Heart right ventricle (tissue), 16 donors: ENCODE results near the gene PGS1. TPM values are rescaled to one million over a fixed set of nuclear protein-coding genes. Genes with fewer than 3 reads are reported as not detected.
A peak's percentile ranks its signal among the peaks of the same experiment; 100 is the strongest.

Experiments used
- ATAC-seq, 8 donors: fragments of 200-7000 bp; cut with Tn5 transposase; one replicate each; pipeline ENCODE4 v1.9.1; 2020; ENCODE audit warnings: mild to moderate bottlenecking in 8 of 8, moderate library complexity in 8 of 8, moderate number of reproducible peaks in 1 of 8
- DNase-seq, 2 donors: peaks; one replicate each; pipeline ENCODE4 v3.0.0-alpha.2; 2020
- H3K27ac ChIP-seq, 10 donors: fragments of 200-600 bp; sonication (generic) in 2 of 10; one replicate each; pipeline versions ENCODE4 v1.5.0 to v1.8.0; 2020 to 2022; ENCODE audit warnings: mild to moderate bottlenecking in 3 of 10
- H3K27me3 ChIP-seq, 7 donors: fragments of 200-600 bp; one replicate each; pipeline ENCODE4 v1.8.0; 2021 to 2022; ENCODE audit warnings: mild to moderate bottlenecking in 2 of 7
- H3K36me3 ChIP-seq, 9 donors: fragments of 200-600 bp; sonication (generic) in 1 of 9; one replicate each; pipeline versions ENCODE4 v1.5.0 to v1.8.0; 2020 to 2022; ENCODE audit warnings: mild to moderate bottlenecking in 2 of 9
- H3K4me1 ChIP-seq, 9 donors: fragments of 200-600 bp; sonication (generic) in 1 of 9; one replicate each; pipeline versions ENCODE4 v1.5.0 to v1.8.0; 2020 to 2022; ENCODE audit warnings: mild to moderate bottlenecking in 4 of 9
- H3K4me3 ChIP-seq, 10 donors: fragments of 200-600 bp; sonication (generic) in 2 of 10; one replicate each; pipeline versions ENCODE4 v1.5.0 to v1.8.0; 2020 to 2022; ENCODE audit warnings: mild to moderate bottlenecking in 7 of 10, moderate library complexity in 2 of 10
- H3K9me3 ChIP-seq, 11 donors: fragments of 200-600 bp in 10 of 11; sonication (generic) in 2 of 11; one replicate each; pipeline versions ENCODE4 v1.5.0 to v1.8.0; 2013 to 2022; ENCODE audit warnings: mild to moderate bottlenecking in 2 of 11, control low read depth in 1 of 11, moderate library complexity in 1 of 11
- WGBS, 2 donors: extraction: QIAGEN DNeasy Blood & Tissue Kit; methylation state at CpG; one replicate each; pipeline ENCODE4 v1.1.7; 2013; ENCODE audit warnings: inconsistent platforms in 1 of 2; 5-methylcytosine and 5-hydroxymethylcytosine counted together
- intact Hi-C, 10 donors: fragments of 100-400 bp; cut with DNase I; formaldehyde crosslinking; loops; one replicate each; pipeline versions ENCODE4 v1.11.1 to v1.14.2; 2022
- polyA plus RNA-seq, 2 donors: library from polyadenylated mRNA; stranded (reverse); fragments of 200-250 nt; gene quantifications; one replicate each; pipeline ENCODE4 v1.2.3, GENCODE V29; 2013
- total RNA-seq, 10 donors: library from RNA; stranded (reverse); fragmentation: NEBNext Ultra II Directional in 3 of 10; extraction: Animal tissue kit (Norgen Biotek cat#: 25700) in 3 of 10; gene quantifications; one replicate each; pipeline versions ENCODE4 v1.2.1 to v1.2.4, GENCODE V29; 2021 to 2023
- TF ChIP-seq, protein P1 (sequence below), 9 donors: fragments of 200-600 bp; sonication (generic) in 2 of 9; IDR thresholded peaks; one replicate each; pipeline versions ENCODE4 v1.5.0 to v1.8.0; 2021 to 2022; ENCODE audit warnings: antibody characterized with exemption in 9 of 9, mild to moderate bottlenecking in 5 of 9, moderate library complexity in 1 of 9
- donor health status: Arrhythmogenic right ventricular cardiomyopathy.
- donor health status: ischemic (EF 13 %, LVEDD 7.1; RV severe dilation, severe dysfunction).
- donor health status: healthy with polysubstance abuse.
- donor health status: DM: no; HTN: yes; CAD: no.
- donor health status: DM: no; HTN: no; CAD: no.
- donor health status: ischemic (EF 25% LVEDD 6.9; RV normal size, moderate dysfunction).
- donor health status: ischemic (EF 25% LVEDD 5.7; RV mildly dilated, moderate dysfunction).
- donor health status: healthy.
- donor health status: DM: yes; HTN: yes; CAD: no.
- donor health status: Ischemic cardiomyopathy.
- donor health status: ischemic (EF 35%, LVEDD 5.7; RV mildly dilated, moderate dysfunction).
- donor health status: nonischemic (EF 11% LVEDD 7.7; RV severe dilation, severe dysfunction).
- donor health status: DM: yes; HTN: yes; CAD: no.
- donor health status: PGD.
- donor health status: ischemic (EF 29% LVEDD 5.4; RV normal size, mild dysfunction).
- donor health status: nonischemic (EF 23%, LVEDD 6.1; RV moderate dilation, normal function).

Gene PGS1
- total and polyA plus RNA-seq, 12 donors = 14.7 to 28.4 (median 18.2) TPM

- ATAC-seq = peak; percentile 74 to 91 (median 84)
- H3K36me3 ChIP-seq = peaks cover 0 to 44% (median 10%) of the 10 kb centered on the region in 9 donors
- H3K27me3 ChIP-seq = no peaks in the 10 kb centered on the region
- peaks cover 15 to 54% (median 41%) of the 10 kb centered on the region in 9 donors for H3K4me1 ChIP-seq
- TF ChIP-seq, protein P1, sequence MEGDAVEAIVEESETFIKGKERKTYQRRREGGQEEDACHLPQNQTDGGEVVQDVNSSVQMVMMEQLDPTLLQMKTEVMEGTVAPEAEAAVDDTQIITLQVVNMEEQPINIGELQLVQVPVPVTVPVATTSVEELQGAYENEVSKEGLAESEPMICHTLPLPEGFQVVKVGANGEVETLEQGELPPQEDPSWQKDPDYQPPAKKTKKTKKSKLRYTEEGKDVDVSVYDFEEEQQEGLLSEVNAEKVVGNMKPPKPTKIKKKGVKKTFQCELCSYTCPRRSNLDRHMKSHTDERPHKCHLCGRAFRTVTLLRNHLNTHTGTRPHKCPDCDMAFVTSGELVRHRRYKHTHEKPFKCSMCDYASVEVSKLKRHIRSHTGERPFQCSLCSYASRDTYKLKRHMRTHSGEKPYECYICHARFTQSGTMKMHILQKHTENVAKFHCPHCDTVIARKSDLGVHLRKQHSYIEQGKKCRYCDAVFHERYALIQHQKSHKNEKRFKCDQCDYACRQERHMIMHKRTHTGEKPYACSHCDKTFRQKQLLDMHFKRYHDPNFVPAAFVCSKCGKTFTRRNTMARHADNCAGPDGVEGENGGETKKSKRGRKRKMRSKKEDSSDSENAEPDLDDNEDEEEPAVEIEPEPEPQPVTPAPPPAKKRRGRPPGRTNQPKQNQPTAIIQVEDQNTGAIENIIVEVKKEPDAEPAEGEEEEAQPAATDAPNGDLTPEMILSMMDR (IDR thresholded peaks at IDR 0.05) = no peak
- H3K9me3 ChIP-seq = no peaks in the 10 kb centered on the region
- intact Hi-C loops = loop anchor here in 9 of 10 donors (1.0 to 5.0 kb wide), 11 partner anchors 35 to 73 kb away; no protein-coding TSS in a partner anchor
- H3K27ac ChIP-seq = peak within 1 kb of the TSS; percentile 86 to 100 (median 96)
- H3K4me3 ChIP-seq = peak within 1 kb of the TSS; percentile 59 to 94 (median 86)
- peak; percentile 95 to 96 for DNase-seq
- WGBS, 2 donors = 1 to 2% methylated on average over 36 to 59 of the region's 59 CpGs
Measured at GRCh38 chr17:78359997-78360370, 18.5 kb upstream of the PGS1 start, which contains the start of gene SOCS3. Gene SOCS3 (minus strand): TSS chr17:78360077. CDS start chr17:78359095, 982 bp downstream.

DNA sequence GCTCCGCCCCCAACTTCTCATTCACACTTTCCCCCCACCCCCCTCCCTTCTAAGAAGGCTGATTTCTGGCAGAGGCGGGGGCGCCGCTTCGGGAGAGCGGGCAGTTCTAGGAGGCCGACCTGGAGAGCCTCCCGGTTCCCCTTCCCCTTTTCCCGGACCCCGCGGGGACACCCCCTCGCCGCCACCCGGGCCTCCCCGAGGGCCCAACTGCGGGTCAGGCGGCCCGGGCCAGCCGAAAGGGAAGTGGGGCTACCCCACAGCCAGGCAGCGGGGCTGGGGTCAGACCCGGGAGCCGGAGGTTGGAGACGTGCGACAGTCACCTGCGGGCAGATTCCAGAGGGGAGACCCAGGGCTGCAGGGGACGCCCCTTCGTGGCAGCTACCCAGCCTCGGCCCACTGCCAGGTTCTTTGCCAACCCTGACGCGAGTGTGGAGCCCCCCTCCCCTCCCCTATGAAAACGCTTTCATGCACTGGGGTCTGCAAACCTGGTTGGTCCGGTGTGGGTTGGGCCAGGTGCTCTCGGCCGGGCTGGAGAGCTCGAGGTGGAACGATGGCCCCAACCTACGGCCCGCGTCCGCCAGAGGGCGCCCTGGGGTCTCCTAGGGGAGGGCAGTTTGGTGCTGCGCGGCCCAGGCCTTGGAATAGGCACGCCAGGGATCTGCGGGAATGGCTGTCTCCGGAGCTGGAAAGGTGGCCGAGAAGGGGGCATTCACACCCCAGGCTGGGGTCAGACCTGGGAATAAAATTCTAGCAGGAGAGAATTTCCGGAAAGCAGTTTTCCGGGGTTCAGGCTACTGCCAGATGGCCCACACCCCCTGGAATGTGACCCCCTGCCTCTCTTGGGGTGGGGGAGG, 17.9 kb upstream of the PGS1 start:
- peak; percentile 63 to 82 (median 76) for ATAC-seq
- H3K4me1 ChIP-seq = peaks cover 15 to 54% (median 47%) of the 10 kb centered on the region in 9 donors

DNA sequence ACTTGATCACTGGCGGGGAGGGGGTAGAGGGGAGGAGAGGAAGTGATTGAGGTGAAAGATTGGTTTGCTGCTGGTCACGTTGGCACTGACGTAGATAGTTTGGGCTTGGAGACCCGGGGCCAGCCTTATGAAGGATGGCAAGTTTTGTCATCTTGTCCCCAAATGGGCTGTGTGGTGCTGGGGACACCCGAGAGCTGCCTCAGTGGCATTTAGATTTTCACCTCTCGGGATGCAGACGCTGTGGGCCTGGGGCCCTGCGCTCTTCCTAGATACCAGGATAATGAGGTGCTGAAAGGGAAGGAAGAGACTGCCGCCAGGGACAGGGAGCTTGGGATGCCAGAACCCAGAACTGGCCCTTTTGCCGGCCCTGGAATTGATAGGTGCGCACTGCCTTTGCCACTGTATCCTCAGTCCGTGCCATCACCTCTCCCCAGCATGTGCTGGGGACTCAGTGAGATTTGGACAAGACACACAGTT, 17.2 kb upstream of the PGS1 start:
- DNase-seq (no peak), ATAC-seq (no peak)
- peaks cover 15 to 54% (median 49%) of the 10 kb centered on the region in 9 donors for H3K4me1 ChIP-seq
- H3K9me3 ChIP-seq = no peaks in the 10 kb centered on the region
- no peaks in the 10 kb centered on the region for H3K27me3 ChIP-seq
- intact Hi-C loops = loop anchor here in 9 of 10 donors (2.0 to 5.0 kb wide), 8 partner anchors 39 to 74 kb away; no protein-coding TSS in a partner anchor
- peak overlapping the region in 1 of 10 donors; percentile 72 for H3K4me3 ChIP-seq
- peak overlapping the region in 7 of 10 donors; percentile 92 to 100 (median 96) for H3K27ac ChIP-seq
- TF ChIP-seq, protein P1 (IDR thresholded peaks at IDR 0.05) = no peak
- 63 to 69% methylated on average over 12 of the region's 12 CpGs for WGBS, 2 donors
- H3K36me3 ChIP-seq = peaks cover 0 to 31% (median 10%) of the 10 kb centered on the region in 9 donors

More for the DNA sequence above, 17.9 kb upstream of the PGS1 start:
- H3K9me3 ChIP-seq = no peaks in the 10 kb centered on the region
- H3K36me3 ChIP-seq = peaks cover 0 to 37% (median 10%) of the 10 kb centered on the region in 9 donors
- TF ChIP-seq, protein P1 (IDR thresholded peaks at IDR 0.05) = peak; percentile 85 to 96 (median 93)
- DNase-seq = peak; percentile 94 to 97
- no peaks in the 10 kb centered on the region for H3K27me3 ChIP-seq
- 2 to 3% methylated on average over 45 to 49 of the region's 49 CpGs for WGBS, 2 donors
- H3K27ac ChIP-seq = peak overlapping the region; percentile 57 to 100 (median 96)
- H3K4me3 ChIP-seq = peak overlapping the region; percentile 3 to 94 (median 77)
- intact Hi-C loops = loop anchor here in 9 of 10 donors (1.0 to 5.0 kb wide), 10 partner anchors 38 to 73 kb away; no protein-coding TSS in a partner anchor

DNA sequence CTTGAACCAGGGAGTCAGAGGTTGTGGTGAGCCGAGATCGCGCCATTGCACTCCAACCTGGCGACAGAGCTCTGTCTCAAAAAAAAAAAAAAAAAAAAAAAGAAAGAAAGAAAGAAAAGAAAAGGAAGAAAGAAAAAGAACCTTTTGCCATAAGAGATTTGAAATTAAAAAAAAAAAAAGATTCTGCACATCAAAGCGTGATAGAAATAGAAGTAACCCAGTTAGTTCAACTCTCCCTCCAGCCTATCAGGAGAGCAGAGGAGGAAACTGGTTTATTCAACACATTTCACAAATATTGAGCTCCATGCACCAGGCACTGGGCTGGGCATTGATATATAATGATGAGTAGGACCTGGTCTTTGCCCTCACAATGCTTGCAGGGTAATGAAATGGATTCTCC, 16.2 kb upstream of the PGS1 start:
- no peak for DNase-seq
- intact Hi-C loops = loop anchor here in 7 of 10 donors (2.0 to 5.0 kb wide), 5 partner anchors 40 to 75 kb away; no protein-coding TSS in a partner anchor

More for the DNA sequence above, 16.2 kb upstream of the PGS1 start:
- no peak for ATAC-seq
- H3K27ac ChIP-seq = no peak overlapping the region
- H3K9me3 ChIP-seq = no peaks in the 10 kb centered on the region
- TF ChIP-seq, protein P1 (IDR thresholded peaks at IDR 0.05) = no peak
- H3K4me3 ChIP-seq = no peak overlapping the region
- peaks cover 9 to 51% (median 42%) of the 10 kb centered on the region in 9 donors for H3K4me1 ChIP-seq
- peaks cover 0 to 21% (median 10%) of the 10 kb centered on the region in 9 donors for H3K36me3 ChIP-seq
- no peaks in the 10 kb centered on the region for H3K27me3 ChIP-seq
- WGBS, 2 donors = 98 to 99% methylated on average over 5 of the region's 5 CpGs
